Suprapubic skin (tissue), 4 donors: ENCODE measurements around the gene NPDC1.
A peak's percentile ranks its signal among the peaks of the same experiment; 100 is the strongest.

Experiments
- POLR2A ChIP-seq, 2 donors: fragments of 450-650 bp; IDR thresholded peaks; one replicate each; pipeline ENCODE4 v1.6.1; 2017; ENCODE audit warnings: antibody characterized with exemption in 2 of 2, mild to moderate bottlenecking in 2 of 2, moderate library complexity in 2 of 2
- POLR2AphosphoS5 ChIP-seq, 3 donors: sonication (generic); formaldehyde crosslinking; IDR thresholded peaks; one replicate each; pipeline ENCODE4 v1.6.1; 2017; ENCODE audit warnings: antibody characterized with exemption in 3 of 3
- TF ChIP-seq, protein P1 (sequence below), 2 donors: fragments of 200-600 bp in 1 of 2; fragments of 450-650 bp in 1 of 2; sonication (generic) in 1 of 2; IDR thresholded peaks; one replicate each; pipeline ENCODE4 v1.5.1; 2016 to 2019; ENCODE audit warnings: antibody characterized with exemption in 2 of 2, mild to moderate bottlenecking in 1 of 2, moderate library complexity in 1 of 2

DNA sequence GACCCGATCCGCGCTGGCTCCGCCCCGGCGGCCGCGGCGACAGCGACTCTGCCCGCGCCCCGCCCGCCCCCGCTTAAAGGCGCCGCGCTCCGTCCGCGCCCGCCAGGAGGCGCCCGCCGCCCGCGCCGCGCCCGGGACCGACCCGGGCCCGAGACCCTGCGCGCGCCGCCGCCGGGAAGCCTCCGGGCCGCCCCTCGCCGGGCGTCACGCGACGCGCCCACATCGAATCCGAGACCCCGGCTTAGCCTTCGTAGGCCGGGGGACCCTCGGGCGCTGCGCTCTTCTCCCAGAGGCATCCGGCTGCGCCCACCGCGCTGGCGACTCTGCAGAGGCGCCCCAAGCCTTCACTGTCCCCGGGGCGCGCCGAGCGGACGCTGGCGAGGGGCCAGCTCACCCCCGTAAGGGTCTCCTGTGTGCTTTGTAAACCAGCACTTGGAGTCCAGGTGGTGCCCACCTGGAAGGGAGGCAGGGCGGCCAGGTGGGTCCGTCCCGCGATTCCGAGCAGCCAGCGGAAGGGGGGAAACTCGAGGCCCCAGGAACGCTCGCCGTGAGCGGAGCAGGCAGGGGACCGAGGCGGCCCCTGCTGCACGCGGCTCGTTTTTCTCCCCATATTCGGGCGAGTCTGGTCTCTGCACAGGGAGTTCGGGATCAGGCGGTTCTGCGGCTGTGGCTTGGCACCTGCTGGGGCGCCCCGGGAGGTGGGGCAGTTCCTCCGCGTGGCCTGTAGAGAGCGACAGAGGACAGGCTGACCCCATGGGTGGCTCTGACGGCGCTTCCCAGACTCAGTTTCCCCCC lies 17.5 kb downstream of the NPDC1 start:
- TF ChIP-seq POLR2AphosphoS5 (IDR thresholded peaks at IDR 0.05) (no peak), POLR2A (IDR thresholded peaks at IDR 0.05) (no peak)
- TF ChIP-seq, protein P1, sequence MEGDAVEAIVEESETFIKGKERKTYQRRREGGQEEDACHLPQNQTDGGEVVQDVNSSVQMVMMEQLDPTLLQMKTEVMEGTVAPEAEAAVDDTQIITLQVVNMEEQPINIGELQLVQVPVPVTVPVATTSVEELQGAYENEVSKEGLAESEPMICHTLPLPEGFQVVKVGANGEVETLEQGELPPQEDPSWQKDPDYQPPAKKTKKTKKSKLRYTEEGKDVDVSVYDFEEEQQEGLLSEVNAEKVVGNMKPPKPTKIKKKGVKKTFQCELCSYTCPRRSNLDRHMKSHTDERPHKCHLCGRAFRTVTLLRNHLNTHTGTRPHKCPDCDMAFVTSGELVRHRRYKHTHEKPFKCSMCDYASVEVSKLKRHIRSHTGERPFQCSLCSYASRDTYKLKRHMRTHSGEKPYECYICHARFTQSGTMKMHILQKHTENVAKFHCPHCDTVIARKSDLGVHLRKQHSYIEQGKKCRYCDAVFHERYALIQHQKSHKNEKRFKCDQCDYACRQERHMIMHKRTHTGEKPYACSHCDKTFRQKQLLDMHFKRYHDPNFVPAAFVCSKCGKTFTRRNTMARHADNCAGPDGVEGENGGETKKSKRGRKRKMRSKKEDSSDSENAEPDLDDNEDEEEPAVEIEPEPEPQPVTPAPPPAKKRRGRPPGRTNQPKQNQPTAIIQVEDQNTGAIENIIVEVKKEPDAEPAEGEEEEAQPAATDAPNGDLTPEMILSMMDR (IDR thresholded peaks at IDR 0.05), result peak; percentile 37 to 49
